Measurements from ENCODE around the gene GRID1.
A peak's percentile ranks its signal among the peaks of the same experiment; 100 is the strongest.
"Not testable (repeated sequence)": the region's sequence is repeated elsewhere in the genome, so short reads cannot be mapped to it uniquely, and the experiment has no call there.

GRID1 gene

GRCh38 chr10:85864173-85864549, 502.4 kb downstream of the GRID1 start:
- DNase-seq (ENCODE audit: low spot score) = no peak

- no peak for DNase-seq (ENCODE audit: low spot score)
These were observed 503.1 kb downstream of the GRID1 start for GRCh38 chr10:85863301-85864172.

- no peak for DNase-seq (ENCODE audit: low spot score)
These were observed 503.8 kb downstream of the GRID1 start for GRCh38 chr10:85862771-85863170.

- DNase-seq (ENCODE audit: low spot score) = no peak
These were observed 504.9 kb downstream of the GRID1 start for GRCh38 chr10:85861513-85862197.

GRCh38 chr10:85859859-85860258, 506.7 kb downstream of the GRID1 start:
- no peak for DNase-seq (ENCODE audit: low spot score)

- no peak for DNase-seq (ENCODE audit: low spot score)
These were observed 507.6 kb downstream of the GRID1 start for GRCh38 chr10:85858776-85859515.

- DNase-seq (ENCODE audit: low spot score) = no peak
These were observed 508.8 kb downstream of the GRID1 start for GRCh38 chr10:85857791-85858190.

GRCh38 chr10:85857305-85857704, 509.3 kb downstream of the GRID1 start:
- DNase-seq (ENCODE audit: low spot score) = no peak

GRCh38 chr10:85851934-85852333, 514.7 kb downstream of the GRID1 start:
- DNase-seq (ENCODE audit: low spot score) = no peak

- DNase-seq (ENCODE audit: low spot score) = no peak
These were observed 515.3 kb downstream of the GRID1 start for GRCh38 chr10:85851325-85851724.

- no peak for DNase-seq (ENCODE audit: low spot score)
These were observed 515.9 kb downstream of the GRID1 start for GRCh38 chr10:85850736-85851135.

GRCh38 chr10:85849315-85849714, 517.3 kb downstream of the GRID1 start:
- peak; percentile 9 for DNase-seq (ENCODE audit: low spot score)

GRCh38 chr10:85848756-85849155, 517.8 kb downstream of the GRID1 start:
- peak; percentile 16 for DNase-seq (ENCODE audit: low spot score)

GRCh38 chr10:85847085-85847484, 519.5 kb downstream of the GRID1 start:
- no peak for DNase-seq (ENCODE audit: low spot score)

- not testable (repeated sequence) for DNase-seq (ENCODE audit: low spot score)
These were observed 527.9 kb downstream of the GRID1 start for GRCh38 chr10:85838660-85839059.

- DNase-seq (ENCODE audit: low spot score) = no peak
These were observed 533.6 kb downstream of the GRID1 start for GRCh38 chr10:85832988-85833387.

GRCh38 chr10:85831422-85831821, 535.2 kb downstream of the GRID1 start:
- DNase-seq (ENCODE audit: low spot score) = no peak

- no peak for DNase-seq (ENCODE audit: low spot score)
These were observed 540.2 kb downstream of the GRID1 start for GRCh38 chr10:85826377-85826776.

GRCh38 chr10:85811405-85811804, 555.2 kb downstream of the GRID1 start:
- no peak for DNase-seq (ENCODE audit: low spot score)

GRCh38 chr10:85810674-85811073, 555.9 kb downstream of the GRID1 start:
- DNase-seq (ENCODE audit: low spot score) = no peak

- no peak for DNase-seq (ENCODE audit: low spot score)
These were observed 571.1 kb downstream of the GRID1 start for GRCh38 chr10:85795460-85795859.

- no peak for DNase-seq (ENCODE audit: low spot score)
These were observed 572.0 kb downstream of the GRID1 start for GRCh38 chr10:85794553-85794952.

- DNase-seq (ENCODE audit: low spot score) = no peak
These were observed 574.1 kb downstream of the GRID1 start for GRCh38 chr10:85792533-85792858.

Data from putamen (tissue), 1 donor.